Measurements from ENCODE around the gene PVALEF.
A peak's percentile ranks its signal among the peaks of the same experiment; 100 is the strongest.

Gene PVALEF

GRCh38 chr17:81197831-81198490, 32.7 kb downstream of the PVALEF start:
- TF ChIP-seq CTCF (IDR thresholded peaks at IDR 0.05; ENCODE audit: extremely low read depth, missing control alignments): no peak
- DNase-seq (ENCODE audit: low spot score): no peak

GRCh38 chr17:81198826-81199481, 33.6 kb downstream of the PVALEF start:
- DNase-seq (ENCODE audit: low spot score): no peak
- TF ChIP-seq CTCF (IDR thresholded peaks at IDR 0.05; ENCODE audit: extremely low read depth, missing control alignments): no peak

GRCh38 chr17:81199482-81199830, 34.1 kb downstream of the PVALEF start:
- DNase-seq (ENCODE audit: low spot score): no peak
- no peak for TF ChIP-seq CTCF (IDR thresholded peaks at IDR 0.05; ENCODE audit: extremely low read depth, missing control alignments)

- DNase-seq (ENCODE audit: low spot score): no peak
- TF ChIP-seq CTCF (IDR thresholded peaks at IDR 0.05; ENCODE audit: extremely low read depth, missing control alignments): no peak
These were observed 34.9 kb downstream of the PVALEF start for GRCh38 chr17:81200201-81200600.

GRCh38 chr17:81200695-81201580, 35.6 kb downstream of the PVALEF start:
- no peak for TF ChIP-seq CTCF (IDR thresholded peaks at IDR 0.05; ENCODE audit: extremely low read depth, missing control alignments)
- DNase-seq (ENCODE audit: low spot score): peak; percentile 74

- TF ChIP-seq CTCF (IDR thresholded peaks at IDR 0.05; ENCODE audit: extremely low read depth, missing control alignments): no peak
- no peak for DNase-seq (ENCODE audit: low spot score)
These were observed 37.0 kb downstream of the PVALEF start for GRCh38 chr17:81202318-81202717.

GRCh38 chr17:81203136-81203535, 37.8 kb downstream of the PVALEF start:
- no peak for DNase-seq (ENCODE audit: low spot score)
- TF ChIP-seq CTCF (IDR thresholded peaks at IDR 0.05; ENCODE audit: extremely low read depth, missing control alignments): no peak
